Activated naive CD8-positive, alpha-beta T cell treated with anti-CD3 and anti-CD28 coated beads, Interleukin-2, amount 50 U/mL, for 24 hours (primary cell): Measurements from ENCODE around the gene UNC13A.
"Not testable (repeated sequence)": the region's sequence is repeated elsewhere in the genome, so short reads cannot be mapped to it uniquely, and the experiment has no call there.

ENCODE experiments used
- ATAC-seq: fragments of 150-1000 bp; cut with Tn5 transposase; one replicate; pipeline ENCODE4 v1.10.0; 2021
- DNase-seq: peaks from one replicate; pipeline ENCODE4 v3.0.0; 2021
- H3K27ac Mint-ChIP-seq: one replicate; pipeline ENCODE4 v1.8.0; 2021; ENCODE audit warnings: mild to moderate bottlenecking, mixed read lengths
- H3K27me3 Mint-ChIP-seq: one replicate; pipeline ENCODE4 v1.8.0; 2021; ENCODE audit warnings: mixed read lengths
- H3K36me3 Mint-ChIP-seq: one replicate; pipeline ENCODE4 v1.8.0; 2021; ENCODE audit warnings: low read depth, mixed read lengths
- H3K4me1 Mint-ChIP-seq: one replicate; pipeline ENCODE4 v1.8.0; 2021; ENCODE audit warnings: mixed read lengths
- H3K4me3 Mint-ChIP-seq: one replicate; pipeline ENCODE4 v1.8.0; 2021; ENCODE audit warnings: mild to moderate bottlenecking, moderate library complexity, mixed read lengths
- H3K9me3 Mint-ChIP-seq: one replicate; pipeline ENCODE4 v1.8.0; 2021; ENCODE audit warnings: mixed read lengths

The UNC13A gene

GRCh38 chr19:17602217-17602616 is 85.9 kb downstream of the UNC13A start:
- Mint-ChIP-seq H3K27me3 (peaks cover 28% of the 10 kb centered on the region), H3K9me3 (no peaks in the 10 kb centered on the region)

GRCh38 chr19:17601683-17602082 is 86.5 kb downstream of the UNC13A start:
- peaks cover 5% of the 10 kb centered on the region for H3K4me1 Mint-ChIP-seq
- DNase-seq: no peak
- no peak overlapping the region for H3K4me3 Mint-ChIP-seq
- no peaks in the 10 kb centered on the region for H3K9me3 Mint-ChIP-seq
- no peaks in the 10 kb centered on the region for H3K36me3 Mint-ChIP-seq
- ATAC-seq: no peak
- H3K27ac Mint-ChIP-seq: no peak overlapping the region
- H3K27me3 Mint-ChIP-seq: peaks cover 28% of the 10 kb centered on the region

More at GRCh38 chr19:17602217-17602616, 85.9 kb downstream of the UNC13A start:
- Mint-ChIP-seq H3K4me3 (no peak overlapping the region), H3K4me1 (peaks cover 8% of the 10 kb centered on the region), H3K27ac (peak overlapping the region; percentile 10), H3K36me3 (no peaks in the 10 kb centered on the region)
- no peak for DNase-seq
- no peak for ATAC-seq

GRCh38 chr19:17599780-17600179 is 88.4 kb downstream of the UNC13A start:
- H3K9me3 Mint-ChIP-seq: no peaks in the 10 kb centered on the region
- no peaks in the 10 kb centered on the region for H3K36me3 Mint-ChIP-seq
- ATAC-seq: no peak
- H3K27me3 Mint-ChIP-seq: peaks cover 28% of the 10 kb centered on the region
- H3K4me1 Mint-ChIP-seq: peaks cover 1% of the 10 kb centered on the region
- H3K4me3 Mint-ChIP-seq: no peak overlapping the region
- H3K27ac Mint-ChIP-seq: no peak overlapping the region
- DNase-seq: no peak

- Mint-ChIP-seq H3K27ac (no peak overlapping the region), H3K36me3 (no peaks in the 10 kb centered on the region), H3K9me3 (no peaks in the 10 kb centered on the region), H3K4me1 (peaks cover 1% of the 10 kb centered on the region), H3K4me3 (no peak overlapping the region), H3K27me3 (peaks cover 22% of the 10 kb centered on the region)
- ATAC-seq (no peak), DNase-seq (no peak)
Observed at GRCh38 chr19:17598953-17599352, 89.2 kb downstream of the UNC13A start.

- not testable (repeated sequence) for H3K4me3 Mint-ChIP-seq, H3K27ac Mint-ChIP-seq, H3K9me3 Mint-ChIP-seq
Observed at GRCh38 chr19:17598063-17598462, 90.1 kb downstream of the UNC13A start.

GRCh38 chr19:17594296-17594695 is 93.9 kb downstream of the UNC13A start:
- DNase-seq, H3K27ac Mint-ChIP-seq, H3K36me3 Mint-ChIP-seq, ATAC-seq, H3K4me1 Mint-ChIP-seq, H3K4me3 Mint-ChIP-seq, H3K9me3 Mint-ChIP-seq: not testable (repeated sequence)
- peaks cover 11% of the 10 kb centered on the region for H3K27me3 Mint-ChIP-seq

More at GRCh38 chr19:17598063-17598462, 90.1 kb downstream of the UNC13A start:
- not testable (repeated sequence) for H3K36me3 Mint-ChIP-seq, ATAC-seq, H3K4me1 Mint-ChIP-seq, DNase-seq
- H3K27me3 Mint-ChIP-seq: peaks cover 17% of the 10 kb centered on the region

- Mint-ChIP-seq H3K27ac (no peak overlapping the region), H3K36me3 (no peaks in the 10 kb centered on the region), H3K27me3 (peaks cover 11% of the 10 kb centered on the region), H3K9me3 (no peaks in the 10 kb centered on the region), H3K4me3 (no peak overlapping the region), H3K4me1 (peaks cover 2% of the 10 kb centered on the region)
- DNase-seq (no peak), ATAC-seq (peak; percentile 65)
Observed at GRCh38 chr19:17590866-17591265, 97.3 kb downstream of the UNC13A start.

GRCh38 chr19:17585395-17585794 is 102.8 kb downstream of the UNC13A start:
- not testable (repeated sequence) for H3K9me3 Mint-ChIP-seq, H3K27me3 Mint-ChIP-seq, ATAC-seq, H3K4me1 Mint-ChIP-seq, DNase-seq, H3K27ac Mint-ChIP-seq, H3K4me3 Mint-ChIP-seq
- H3K36me3 Mint-ChIP-seq: peaks cover 18% of the 10 kb centered on the region

- ATAC-seq (no peak), DNase-seq (no peak)
- Mint-ChIP-seq H3K36me3 (peaks cover 31% of the 10 kb centered on the region), H3K9me3 (no peaks in the 10 kb centered on the region), H3K4me1 (no peaks in the 10 kb centered on the region), H3K27ac (no peak overlapping the region), H3K27me3 (no peaks in the 10 kb centered on the region), H3K4me3 (no peak overlapping the region)
Observed at GRCh38 chr19:17584132-17584531, 104.0 kb downstream of the UNC13A start.

- H3K4me3 Mint-ChIP-seq: no peak overlapping the region
- peaks cover 39% of the 10 kb centered on the region for H3K36me3 Mint-ChIP-seq
- no peaks in the 10 kb centered on the region for H3K4me1 Mint-ChIP-seq
Observed at GRCh38 chr19:17582613-17583012, 105.5 kb downstream of the UNC13A start.

GRCh38 chr19:17581211-17581874 is 106.8 kb downstream of the UNC13A start:
- Mint-ChIP-seq H3K4me3 (no peak overlapping the region), H3K9me3 (no peaks in the 10 kb centered on the region), H3K27ac (no peak overlapping the region), H3K4me1 (no peaks in the 10 kb centered on the region), H3K27me3 (no peaks in the 10 kb centered on the region), H3K36me3 (peaks cover 42% of the 10 kb centered on the region)
- ATAC-seq (no peak), DNase-seq (no peak)

More at GRCh38 chr19:17582613-17583012, 105.5 kb downstream of the UNC13A start:
- no peaks in the 10 kb centered on the region for H3K9me3 Mint-ChIP-seq
- no peaks in the 10 kb centered on the region for H3K27me3 Mint-ChIP-seq
- DNase-seq: no peak
- ATAC-seq: no peak
- H3K27ac Mint-ChIP-seq: no peak overlapping the region

GRCh38 chr19:17580470-17581144 is 107.5 kb downstream of the UNC13A start:
- Mint-ChIP-seq H3K9me3 (no peaks in the 10 kb centered on the region), H3K27ac (no peak overlapping the region), H3K36me3 (peaks cover 46% of the 10 kb centered on the region), H3K4me3 (no peak overlapping the region), H3K27me3 (no peaks in the 10 kb centered on the region), H3K4me1 (no peaks in the 10 kb centered on the region)
- DNase-seq (no peak), ATAC-seq (no peak)

- H3K4me3 Mint-ChIP-seq: no peak overlapping the region
Observed at GRCh38 chr19:17579661-17580244, 108.4 kb downstream of the UNC13A start.

GRCh38 chr19:17577457-17578097 is 110.6 kb downstream of the UNC13A start:
- peaks cover 2% of the 10 kb centered on the region for H3K4me1 Mint-ChIP-seq
- no peaks in the 10 kb centered on the region for H3K9me3 Mint-ChIP-seq
- H3K27ac Mint-ChIP-seq: no peak overlapping the region
- no peak for ATAC-seq
- DNase-seq: no peak
- no peaks in the 10 kb centered on the region for H3K27me3 Mint-ChIP-seq
- no peak overlapping the region for H3K4me3 Mint-ChIP-seq
- H3K36me3 Mint-ChIP-seq: peaks cover 50% of the 10 kb centered on the region

More at GRCh38 chr19:17579661-17580244, 108.4 kb downstream of the UNC13A start:
- H3K27me3 Mint-ChIP-seq: no peaks in the 10 kb centered on the region
- peaks cover 46% of the 10 kb centered on the region for H3K36me3 Mint-ChIP-seq
- H3K27ac Mint-ChIP-seq: no peak overlapping the region
- DNase-seq: peak; percentile 38
- no peaks in the 10 kb centered on the region for H3K4me1 Mint-ChIP-seq
- H3K9me3 Mint-ChIP-seq: no peaks in the 10 kb centered on the region
- peak; percentile 48 for ATAC-seq
